Glutamatergic neuron (in vitro differentiated cells): ENCODE data around the gene TNFRSF12A. TPM values are rescaled to one million over a fixed set of nuclear protein-coding genes. Genes with fewer than 3 reads are reported as not detected.

Experiments used
- DNase-seq: peaks from one replicate; pipeline ENCODE4 v3.0.0; 2022
- H3K27ac Mint-ChIP-seq: one replicate; pipeline ENCODE4 v1.8.0; 2020; ENCODE audit warnings: mild to moderate bottlenecking, mixed read lengths, inconsistent platforms; ENCODE audit not compliant: unreplicated experiment
- H3K27me3 Mint-ChIP-seq: one replicate; pipeline ENCODE4 v1.8.0; 2020; ENCODE audit warnings: mild to moderate bottlenecking, moderate library complexity, mixed read lengths, inconsistent platforms; ENCODE audit not compliant: unreplicated experiment
- H3K36me3 Mint-ChIP-seq: one replicate; pipeline ENCODE4 v1.8.0; 2020; ENCODE audit warnings: mild to moderate bottlenecking, mixed read lengths, inconsistent platforms; ENCODE audit not compliant: unreplicated experiment
- H3K4me1 Mint-ChIP-seq: one replicate; pipeline ENCODE4 v1.8.0; 2020; ENCODE audit warnings: mild to moderate bottlenecking, low read depth, mixed read lengths, inconsistent platforms; ENCODE audit not compliant: unreplicated experiment
- H3K4me3 Mint-ChIP-seq: one replicate; pipeline ENCODE4 v1.8.0; 2020; ENCODE audit warnings: mild to moderate bottlenecking, mixed read lengths, inconsistent platforms; ENCODE audit not compliant: unreplicated experiment
- H3K9me3 Mint-ChIP-seq: one replicate; pipeline ENCODE4 v1.8.0; 2020; ENCODE audit warnings: mild to moderate bottlenecking, moderate library complexity, mixed read lengths, inconsistent platforms; ENCODE audit not compliant: unreplicated experiment
- total RNA-seq: library from RNA; stranded (reverse); fragmentation: NEBNext Ultra II Directional; extraction: Animal tissue kit (Norgen Biotek cat#: 25700); gene quantifications from one replicate; pipeline ENCODE4 v1.2.1, GENCODE V29; 2021; ENCODE audit not compliant: unreplicated experiment
- TF ChIP-seq, protein P1 (sequence below): fragments of 200-600 bp; sonication (generic); IDR thresholded peaks from one replicate; pipeline ENCODE4 v1.5.0; 2021; ENCODE audit not compliant: partially characterized antibody, unreplicated experiment

Gene TNFRSF12A
- total RNA-seq, 1 donor from 2014 or later = 4.2 TPM

GRCh38 chr16:2985893-2986355 lies 34.2 kb upstream of the TNFRSF12A start:
- TF ChIP-seq, protein P1, sequence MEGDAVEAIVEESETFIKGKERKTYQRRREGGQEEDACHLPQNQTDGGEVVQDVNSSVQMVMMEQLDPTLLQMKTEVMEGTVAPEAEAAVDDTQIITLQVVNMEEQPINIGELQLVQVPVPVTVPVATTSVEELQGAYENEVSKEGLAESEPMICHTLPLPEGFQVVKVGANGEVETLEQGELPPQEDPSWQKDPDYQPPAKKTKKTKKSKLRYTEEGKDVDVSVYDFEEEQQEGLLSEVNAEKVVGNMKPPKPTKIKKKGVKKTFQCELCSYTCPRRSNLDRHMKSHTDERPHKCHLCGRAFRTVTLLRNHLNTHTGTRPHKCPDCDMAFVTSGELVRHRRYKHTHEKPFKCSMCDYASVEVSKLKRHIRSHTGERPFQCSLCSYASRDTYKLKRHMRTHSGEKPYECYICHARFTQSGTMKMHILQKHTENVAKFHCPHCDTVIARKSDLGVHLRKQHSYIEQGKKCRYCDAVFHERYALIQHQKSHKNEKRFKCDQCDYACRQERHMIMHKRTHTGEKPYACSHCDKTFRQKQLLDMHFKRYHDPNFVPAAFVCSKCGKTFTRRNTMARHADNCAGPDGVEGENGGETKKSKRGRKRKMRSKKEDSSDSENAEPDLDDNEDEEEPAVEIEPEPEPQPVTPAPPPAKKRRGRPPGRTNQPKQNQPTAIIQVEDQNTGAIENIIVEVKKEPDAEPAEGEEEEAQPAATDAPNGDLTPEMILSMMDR = no peak
- Mint-ChIP-seq H3K9me3 (peaks cover 3% of the 10 kb centered on the region), H3K27ac (no peak overlapping the region), H3K36me3 (no peaks in the 10 kb centered on the region), H3K27me3 (peaks cover 6% of the 10 kb centered on the region), H3K4me1 (peaks cover 5% of the 10 kb centered on the region), H3K4me3 (no peak overlapping the region)
- no peak for DNase-seq

GRCh38 chr16:2986623-2987188 lies 33.5 kb upstream of the TNFRSF12A start:
- no peak for DNase-seq
- peaks cover 4% of the 10 kb centered on the region for H3K27me3 Mint-ChIP-seq
- H3K9me3 Mint-ChIP-seq = peaks cover 3% of the 10 kb centered on the region
- H3K27ac Mint-ChIP-seq = no peak overlapping the region
- TF ChIP-seq, protein P1 = no peak
- no peaks in the 10 kb centered on the region for H3K36me3 Mint-ChIP-seq
- H3K4me3 Mint-ChIP-seq = no peak overlapping the region
- peaks cover under 1% of the 10 kb centered on the region for H3K4me1 Mint-ChIP-seq

GRCh38 chr16:2987286-2987685 lies 32.9 kb upstream of the TNFRSF12A start:
- no peak overlapping the region for H3K4me3 Mint-ChIP-seq
- TF ChIP-seq, protein P1 = no peak
- no peaks in the 10 kb centered on the region for H3K36me3 Mint-ChIP-seq
- H3K4me1 Mint-ChIP-seq = no peaks in the 10 kb centered on the region
- H3K27ac Mint-ChIP-seq = no peak overlapping the region
- H3K27me3 Mint-ChIP-seq = peaks cover 4% of the 10 kb centered on the region
- no peak for DNase-seq
- H3K9me3 Mint-ChIP-seq = peaks cover 3% of the 10 kb centered on the region

DNA sequence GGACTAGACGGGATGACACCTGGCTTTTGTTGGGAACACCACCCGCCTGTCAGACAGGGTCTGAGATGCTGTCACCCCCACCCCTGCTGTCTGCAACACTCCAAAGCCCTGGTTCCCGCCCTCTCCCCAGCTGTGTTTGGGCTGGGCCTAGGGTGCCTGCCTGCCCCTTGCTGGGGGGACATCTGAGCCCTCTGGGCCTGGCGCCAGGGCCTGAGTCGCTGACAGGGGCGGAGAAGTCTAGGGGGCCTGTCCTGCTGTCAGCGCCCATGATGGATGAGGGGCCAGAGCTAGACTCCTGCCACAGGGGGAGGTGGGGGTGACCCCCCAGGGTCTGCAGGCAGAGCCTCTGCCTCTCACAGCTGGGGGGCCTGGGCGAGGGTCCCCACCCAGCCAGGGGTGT lies 32.3 kb upstream of the TNFRSF12A start:
- no peak overlapping the region for H3K4me3 Mint-ChIP-seq
- H3K27ac Mint-ChIP-seq = no peak overlapping the region
- H3K9me3 Mint-ChIP-seq = peaks cover 3% of the 10 kb centered on the region
- H3K36me3 Mint-ChIP-seq = no peaks in the 10 kb centered on the region
- no peak for DNase-seq
- TF ChIP-seq, protein P1 = no peak
- peaks cover 4% of the 10 kb centered on the region for H3K27me3 Mint-ChIP-seq
- no peaks in the 10 kb centered on the region for H3K4me1 Mint-ChIP-seq

DNA sequence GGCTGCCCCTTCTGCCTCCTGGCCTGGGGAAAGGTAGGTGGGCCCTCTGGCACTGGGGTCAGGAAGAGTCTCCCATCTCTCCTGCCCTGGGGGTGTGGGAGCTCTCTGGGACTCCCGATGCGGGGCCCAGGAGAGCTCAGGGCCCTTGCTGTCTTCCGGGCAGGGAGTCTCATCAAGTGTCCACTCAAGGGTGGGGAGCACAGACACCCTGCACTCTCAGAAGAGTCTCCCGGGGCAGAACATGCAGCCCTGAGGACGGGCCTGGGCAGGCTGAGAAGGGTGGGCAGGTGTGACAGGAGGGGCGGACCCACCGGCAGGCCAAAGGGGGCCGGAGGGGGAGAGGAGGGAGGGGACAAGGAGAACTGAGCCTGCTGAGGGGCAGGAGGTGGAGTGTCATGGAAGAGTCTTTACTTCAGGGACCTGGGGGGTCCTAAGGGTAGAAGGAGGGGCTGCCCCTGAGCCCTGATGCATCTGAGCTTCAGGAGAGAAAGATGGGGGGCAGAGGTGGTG lies 31.5 kb upstream of the TNFRSF12A start:
- Mint-ChIP-seq H3K4me1 (no peaks in the 10 kb centered on the region), H3K9me3 (no peaks in the 10 kb centered on the region), H3K27me3 (peaks cover 4% of the 10 kb centered on the region), H3K4me3 (no peak overlapping the region), H3K27ac (no peak overlapping the region), H3K36me3 (no peaks in the 10 kb centered on the region)
- TF ChIP-seq, protein P1 = no peak
- no peak for DNase-seq
